HepG2 (cell line): ENCODE measurements around the gene SPPL3. TPM values are rescaled to one million over a fixed set of nuclear protein-coding genes. Genes with fewer than 3 reads are reported as not detected.
A peak's percentile ranks its signal among the peaks of the same experiment; 100 is the strongest.

Source experiments
- ATAC-seq: fragments of 200-7000 bp; cut with Tn5 transposase; 3 replicates; pipeline ENCODE4 v1.9.1; 2020; ENCODE audit warnings: mild to moderate bottlenecking, moderate library complexity
- BruUV-seq: library from RNA; stranded (reverse); fragments of 400-500 nt; replicated peaks from 2 replicates; lab custom pipeline; 2021; lab: Mats Ljungman, UMichigan
- CTCF ChIA-PET: fragments of 300-600 bp; formaldehyde crosslinking; extraction: SDS; loops from one replicate; lab custom pipeline; 2021; ENCODE audit warnings: low total read pairs, inconsistent platforms, low intra/inter-chr PET ratio; lab: Yijun Ruan, JAX
- POLR2A ChIA-PET: fragments of 350-600 bp; sonication (Branson Sonifier 250); formaldehyde crosslinking; loops from one replicate; lab custom pipeline; 2020; ENCODE audit warnings: antibody characterized with exemption, inconsistent platforms; lab: Yijun Ruan, JAX
- DNase-seq: peaks from one replicate; pipeline ENCODE4 v3.0.0-alpha.2; 2015; ENCODE audit warnings: low spot score
- FAIRE-seq: peaks from 3 replicates; lab custom pipeline; 2011; peaks lifted over from hg19 to GRCh38; lab: Jason Lieb, UNC
- H2AFZ ChIP-seq: one replicate; pipeline ENCODE4 v1.6.1; 2011; ENCODE audit warnings: low read length, inconsistent platforms
- H3K27ac ChIP-seq: fragments of 300-600 bp; 3 replicates; pipeline ENCODE4 v1.8.0; 2011; ENCODE audit warnings: mixed run types, mild to moderate bottlenecking, mixed read lengths, low read length, inconsistent platforms; ENCODE audit not compliant: insufficient read depth; ENCODE audit errors: extremely low read length
- H3K27me3 ChIP-seq, 2 experiments: fragments of 200-600 bp in 1 of 2; 2 replicates in 1 of 2; 3 replicates in 1 of 2; pipeline versions ENCODE4 v1.6.0 to v1.8.0; 2011; ENCODE audit warnings: low read length in 2 of 2, mild to moderate bottlenecking in 2 of 2, moderate library complexity in 2 of 2, inconsistent platforms in 1 of 2; ENCODE audit not compliant: insufficient read depth in 2 of 2, control insufficient read depth in 1 of 2
- H3K36me3 ChIP-seq, 2 experiments: fragments of 200-600 bp in 1 of 2; replicated peaks in 1 of 2; 2 replicates in 1 of 2; 3 replicates in 1 of 2; pipeline versions ENCODE4 v1.5.1 to v1.8.0; 2011; ENCODE audit warnings: low read length in 2 of 2, inconsistent platforms in 1 of 2; ENCODE audit not compliant: insufficient read depth in 2 of 2, control insufficient read depth in 1 of 2
- H3K4me1 ChIP-seq: 2 replicates; pipeline ENCODE4 v1.5.1; 2012; ENCODE audit warnings: low read length, inconsistent platforms; ENCODE audit not compliant: insufficient read depth
- H3K4me2 ChIP-seq: 2 replicates; pipeline ENCODE4 v1.6.0; 2011; ENCODE audit warnings: low read depth, low read length, inconsistent platforms
- H3K4me3 ChIP-seq, 3 experiments: fragments of 200-600 bp in 1 of 3; sonication (generic), shearing (Covaris generic) in 1 of 3; replicated peaks in 1 of 3; 2 replicates each; pipeline ENCODE4 v1.5.1; 2011 to 2016; ENCODE audit warnings: low read length in 3 of 3, inconsistent platforms in 2 of 3, low read depth in 2 of 3, mild to moderate bottlenecking in 2 of 3, control low read depth in 1 of 3, mixed read lengths in 1 of 3; ENCODE audit not compliant: insufficient read depth in 1 of 3
- H3K79me2 ChIP-seq: one replicate; pipeline ENCODE4 v1.6.1; 2011; ENCODE audit warnings: low read length, inconsistent platforms; ENCODE audit not compliant: insufficient read depth
- H3K9ac ChIP-seq: 2 replicates; pipeline ENCODE4 v1.6.0; 2011; ENCODE audit warnings: mild to moderate bottlenecking, low read depth, low read length, inconsistent platforms; ENCODE audit not compliant: insufficient read depth
- H3K9me3 ChIP-seq: 2 replicates; pipeline ENCODE4 v1.5.1; 2012; ENCODE audit warnings: mild to moderate bottlenecking, low read length
- H4K20me1 ChIP-seq: 2 replicates; pipeline ENCODE4 v1.6.0; 2011; ENCODE audit warnings: inconsistent platforms, mild to moderate bottlenecking, low read length, moderate library complexity; ENCODE audit not compliant: insufficient read depth
- BRF2 ChIP-seq: sonication (generic); formaldehyde crosslinking; IDR thresholded peaks from 2 replicates; pipeline ENCODE4 v1.8.1; 2022; ENCODE audit warnings: mild to moderate bottlenecking, missing genetic modification reagents
- DDIT3 ChIP-seq: sonication (generic); formaldehyde crosslinking; IDR thresholded peaks from 2 replicates; pipeline ENCODE4 v1.4.0; 2020; ENCODE audit warnings: mild to moderate bottlenecking, missing genetic modification reagents
- NFYB ChIP-seq: sonication (generic); formaldehyde crosslinking; IDR thresholded peaks from 2 replicates; pipeline ENCODE4 v1.4.0; 2020; ENCODE audit warnings: missing genetic modification reagents
- REST ChIP-seq, 2 experiments: IDR thresholded peaks; 2 replicates each; pipeline ENCODE4 v1.6.1; 2011 to 2012; ENCODE audit warnings: low read length in 2 of 2, borderline replicate concordance in 1 of 2, low read depth in 1 of 2, mild to moderate bottlenecking in 1 of 2, moderate library complexity in 1 of 2
- TBL1XR1 ChIP-seq: fragments of 150-350 bp; IDR thresholded peaks from 2 replicates; pipeline ENCODE4 v1.6.1; 2014; ENCODE audit warnings: borderline replicate concordance, low read length; ENCODE audit not compliant: partially characterized antibody
- ZNF230 ChIP-seq: sonication (generic); formaldehyde crosslinking; IDR thresholded peaks from 2 replicates; pipeline ENCODE4 v1.4.0; 2020; ENCODE audit warnings: mild to moderate bottlenecking, missing genetic modification reagents
- WGBS: methylation state at CpG from one replicate; pipeline ENCODE4 v1.1.6; 2017; ENCODE audit warnings: low lambda C conversion rate; 5-methylcytosine and 5-hydroxymethylcytosine counted together
- in situ Hi-C: cut with HindIII; loops from 2 replicates; pipeline ENCODE4 v1.10.0; 2017; ENCODE audit warnings: low pct_unique_long_range_greater_than_20kb; ENCODE audit not compliant: extremely low pct_ligation_motif_present
- intact Hi-C: fragments of 100-400 bp; cut with micrococcal nuclease; formaldehyde crosslinking; loops from one replicate; pipeline ENCODE4 v1.10.0; 2022; ENCODE audit not compliant: unreplicated experiment
- polyA plus RNA-seq, 8 experiments: library from polyadenylated mRNA; depleted of rRNA in 3 of 8; stranded (reverse) in 7 of 8; unstranded in 1 of 8; fragments of >200 nt; fragmentation: Illumina TruSeq in 4 of 8; extraction: Trizol in 4 of 8; gene quantifications; 2 replicates each; pipeline versions ENCODE4 v1.2.1 to v1.2.3, GENCODE V29; 2011 to 2016; ENCODE audit warnings: low read depth in 4 of 8, missing spikeins in 1 of 8, mixed read lengths in 1 of 8; ENCODE audit not compliant: insufficient read depth in 1 of 8
- total RNA-seq, 5 experiments: library from RNA; depleted of rRNA; stranded (reverse); fragments of >200 nt; fragmentation: Illumina TruSeq; extraction: Trizol; gene quantifications; 2 replicates each; pipeline ENCODE4 v1.2.3, GENCODE V29; 2016; ENCODE audit warnings: low read depth in 1 of 5
- TF ChIP-seq, protein P1 (sequence below): sonication (generic); formaldehyde crosslinking; IDR thresholded peaks from 2 replicates; pipeline ENCODE4 v1.5.0; 2020; ENCODE audit warnings: mild to moderate bottlenecking, missing genetic modification reagents
- TF ChIP-seq, protein P2 (sequence below): IDR thresholded peaks from 2 replicates; pipeline ENCODE4 v1.6.1; 2016; ENCODE audit warnings: missing compliant biosample characterization, missing genetic modification reagents, borderline replicate concordance
- TF ChIP-seq, protein P3 (sequence below): sonication (generic); formaldehyde crosslinking; IDR thresholded peaks from 2 replicates; pipeline ENCODE4 v1.5.0; 2020; ENCODE audit warnings: missing genetic modification reagents

Gene SPPL3
- total and polyA plus RNA-seq, 2 of the 13 experiments (the other 11 are each of a cell fraction or from before 2014, with no cell fraction given): 8.9 to 9.1 TPM

GRCh38 chr12:120725659-120726509 is 178.3 kb downstream of the SPPL3 start, which contains the start of gene ACADS:
Gene ACADS (plus strand): TSS chr12:120725826. CDS start chr12:120725886, 60 bp downstream.
- Histone ChIP-seq H3K9ac (peak within 1 kb of the TSS; percentile 84), H3K4me3 (peak within 1 kb of the TSS; percentile 68 to 85 (median 80)), H3K27ac (peak within 1 kb of the TSS; percentile 72), H2AFZ (peak within 1 kb of the TSS; percentile 59), H3K79me2 (peaks cover 8% of the 10 kb centered on the region), H4K20me1 (no peaks in the 10 kb centered on the region), H3K4me1 (peaks cover 29% of the 10 kb centered on the region), H3K9me3 (no peaks in the 10 kb centered on the region), H3K36me3 (peaks cover 12 to 33% of the 10 kb centered on the region in 2 experiments), H3K4me2 (peak within 1 kb of the TSS; percentile 92), H3K27me3 (no peaks in the 10 kb centered on the region)
- in situ Hi-C loops (no loop called here), intact Hi-C loops (no loop called here)
- 10% methylated on average over 11 of the region's 66 CpGs for WGBS
- no TSS peak for BruUV-seq
- CTCF ChIA-PET: no interaction called here
- POLR2A ChIA-PET: interaction anchor here (1.0 to 1.2 kb wide), 2 partner anchors 16 to 254 kb away, joined by 3 read pairs; no protein-coding TSS in a partner anchor
- ATAC-seq (peak; percentile 98), FAIRE-seq (peak; percentile 32), DNase-seq (peak; percentile 73)
- no peak for TF ChIP-seq TBL1XR1
- peak in 1 of 2 experiments; percentile 28; a peak in 1 of 4 replicates for TF ChIP-seq REST (IDR thresholded peaks at IDR 0.05; ENCODE audit: borderline replicate concordance in 1 of 2, low read depth in 1 of 2, low read length in 2 of 2)
- 0 out of 2 replicates have a peak, but pooled peaks have one; percentile 2 for TF ChIP-seq BRF2 (CRISPR knock-in tag)
- no peak for TF ChIP-seq DDIT3 (CRISPR knock-in tag)
- peak; percentile 28; the same call in 1 of the 2 replicates for TF ChIP-seq NFYB (CRISPR knock-in tag)
- TF ChIP-seq ZNF230 (CRISPR knock-in tag): peak; percentile 44; the same call in 1 of the 2 replicates
- TF ChIP-seq, protein P1, sequence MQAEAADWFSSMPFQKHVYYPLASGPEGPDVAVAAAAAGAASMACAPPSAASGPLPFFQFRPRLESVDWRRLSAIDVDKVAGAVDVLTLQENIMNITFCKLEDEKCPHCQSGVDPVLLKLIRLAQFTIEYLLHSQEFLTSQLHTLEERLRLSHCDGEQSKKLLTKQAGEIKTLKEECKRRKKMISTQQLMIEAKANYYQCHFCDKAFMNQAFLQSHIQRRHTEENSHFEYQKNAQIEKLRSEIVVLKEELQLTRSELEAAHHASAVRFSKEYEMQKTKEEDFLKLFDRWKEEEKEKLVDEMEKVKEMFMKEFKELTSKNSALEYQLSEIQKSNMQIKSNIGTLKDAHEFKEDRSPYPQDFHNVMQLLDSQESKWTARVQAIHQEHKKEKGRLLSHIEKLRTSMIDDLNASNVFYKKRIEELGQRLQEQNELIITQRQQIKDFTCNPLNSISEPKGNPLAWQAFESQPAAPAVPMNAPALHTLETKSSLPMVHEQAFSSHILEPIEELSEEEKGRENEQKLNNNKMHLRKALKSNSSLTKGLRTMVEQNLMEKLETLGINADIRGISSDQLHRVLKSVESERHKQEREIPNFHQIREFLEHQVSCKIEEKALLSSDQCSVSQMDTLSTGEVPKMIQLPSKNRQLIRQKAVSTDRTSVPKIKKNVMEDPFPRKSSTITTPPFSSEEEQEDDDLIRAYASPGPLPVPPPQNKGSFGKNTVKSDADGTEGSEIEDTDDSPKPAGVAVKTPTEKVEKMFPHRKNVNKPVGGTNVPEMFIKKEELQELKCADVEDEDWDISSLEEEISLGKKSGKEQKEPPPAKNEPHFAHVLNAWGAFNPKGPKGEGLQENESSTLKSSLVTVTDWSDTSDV (CRISPR knock-in tag): 0 out of 2 replicates have a peak, but pooled peaks have one; percentile 65
- TF ChIP-seq, protein P2, sequence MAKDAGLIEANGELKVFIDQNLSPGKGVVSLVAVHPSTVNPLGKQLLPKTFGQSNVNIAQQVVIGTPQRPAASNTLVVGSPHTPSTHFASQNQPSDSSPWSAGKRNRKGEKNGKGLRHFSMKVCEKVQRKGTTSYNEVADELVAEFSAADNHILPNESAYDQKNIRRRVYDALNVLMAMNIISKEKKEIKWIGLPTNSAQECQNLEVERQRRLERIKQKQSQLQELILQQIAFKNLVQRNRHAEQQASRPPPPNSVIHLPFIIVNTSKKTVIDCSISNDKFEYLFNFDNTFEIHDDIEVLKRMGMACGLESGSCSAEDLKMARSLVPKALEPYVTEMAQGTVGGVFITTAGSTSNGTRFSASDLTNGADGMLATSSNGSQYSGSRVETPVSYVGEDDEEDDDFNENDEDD (CRISPR knock-in tag): no peak
- TF ChIP-seq, protein P3, sequence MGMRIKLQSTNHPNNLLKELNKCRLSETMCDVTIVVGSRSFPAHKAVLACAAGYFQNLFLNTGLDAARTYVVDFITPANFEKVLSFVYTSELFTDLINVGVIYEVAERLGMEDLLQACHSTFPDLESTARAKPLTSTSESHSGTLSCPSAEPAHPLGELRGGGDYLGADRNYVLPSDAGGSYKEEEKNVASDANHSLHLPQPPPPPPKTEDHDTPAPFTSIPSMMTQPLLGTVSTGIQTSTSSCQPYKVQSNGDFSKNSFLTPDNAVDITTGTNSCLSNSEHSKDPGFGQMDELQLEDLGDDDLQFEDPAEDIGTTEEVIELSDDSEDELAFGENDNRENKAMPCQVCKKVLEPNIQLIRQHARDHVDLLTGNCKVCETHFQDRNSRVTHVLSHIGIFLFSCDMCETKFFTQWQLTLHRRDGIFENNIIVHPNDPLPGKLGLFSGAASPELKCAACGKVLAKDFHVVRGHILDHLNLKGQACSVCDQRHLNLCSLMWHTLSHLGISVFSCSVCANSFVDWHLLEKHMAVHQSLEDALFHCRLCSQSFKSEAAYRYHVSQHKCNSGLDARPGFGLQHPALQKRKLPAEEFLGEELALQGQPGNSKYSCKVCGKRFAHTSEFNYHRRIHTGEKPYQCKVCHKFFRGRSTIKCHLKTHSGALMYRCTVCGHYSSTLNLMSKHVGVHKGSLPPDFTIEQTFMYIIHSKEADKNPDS (CRISPR knock-in tag): 0 out of 2 replicates have a peak, but pooled peaks have one; percentile 38
